ENCODE results near the gene TRIM41.

The TRIM41 gene

DNA sequence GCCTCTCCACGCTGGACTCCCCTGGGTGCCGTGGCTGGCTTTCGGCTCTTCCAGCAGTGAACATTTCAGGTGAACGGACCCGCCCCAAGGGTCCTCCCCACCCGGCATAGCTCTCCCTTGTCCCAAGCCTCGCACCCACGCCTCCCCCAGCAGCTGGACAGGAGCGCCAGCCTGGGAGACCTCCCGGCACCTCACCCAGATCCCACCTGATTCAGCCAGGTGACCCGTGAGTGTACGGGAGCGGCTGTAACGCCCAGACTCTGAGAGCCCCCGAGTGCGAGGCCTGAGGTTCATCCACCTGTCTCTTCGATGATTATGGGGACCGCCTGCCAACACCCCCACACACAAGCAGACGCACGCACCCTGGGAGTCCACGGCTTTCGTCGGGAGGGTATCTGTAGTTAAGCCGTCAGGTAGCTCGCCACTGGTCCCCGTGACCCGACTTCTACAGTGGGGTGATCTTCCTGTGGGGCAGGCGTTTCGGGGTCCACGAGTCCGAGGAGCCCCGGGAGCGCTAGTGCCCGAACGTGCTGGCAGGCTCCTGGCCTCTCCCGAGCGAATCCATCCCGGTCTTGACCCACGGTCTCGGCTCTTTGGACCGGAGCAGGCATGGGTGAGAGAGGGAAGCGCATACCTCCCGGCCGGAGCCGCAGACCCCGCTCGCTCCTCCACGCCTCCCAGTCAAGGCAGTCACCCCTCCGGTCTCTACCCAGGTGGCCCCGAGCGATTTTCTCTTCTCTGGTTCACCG is 32.9 kb upstream of the TRIM41 start:
- TF ChIP-seq, protein P1, sequence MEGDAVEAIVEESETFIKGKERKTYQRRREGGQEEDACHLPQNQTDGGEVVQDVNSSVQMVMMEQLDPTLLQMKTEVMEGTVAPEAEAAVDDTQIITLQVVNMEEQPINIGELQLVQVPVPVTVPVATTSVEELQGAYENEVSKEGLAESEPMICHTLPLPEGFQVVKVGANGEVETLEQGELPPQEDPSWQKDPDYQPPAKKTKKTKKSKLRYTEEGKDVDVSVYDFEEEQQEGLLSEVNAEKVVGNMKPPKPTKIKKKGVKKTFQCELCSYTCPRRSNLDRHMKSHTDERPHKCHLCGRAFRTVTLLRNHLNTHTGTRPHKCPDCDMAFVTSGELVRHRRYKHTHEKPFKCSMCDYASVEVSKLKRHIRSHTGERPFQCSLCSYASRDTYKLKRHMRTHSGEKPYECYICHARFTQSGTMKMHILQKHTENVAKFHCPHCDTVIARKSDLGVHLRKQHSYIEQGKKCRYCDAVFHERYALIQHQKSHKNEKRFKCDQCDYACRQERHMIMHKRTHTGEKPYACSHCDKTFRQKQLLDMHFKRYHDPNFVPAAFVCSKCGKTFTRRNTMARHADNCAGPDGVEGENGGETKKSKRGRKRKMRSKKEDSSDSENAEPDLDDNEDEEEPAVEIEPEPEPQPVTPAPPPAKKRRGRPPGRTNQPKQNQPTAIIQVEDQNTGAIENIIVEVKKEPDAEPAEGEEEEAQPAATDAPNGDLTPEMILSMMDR (IDR thresholded peaks at IDR 0.05; ENCODE audit: low read depth, low read length), result no peak
- H3K4me3 ChIP-seq (ENCODE audit: low read depth, low read length), result peak overlapping the region; percentile 82

DNA sequence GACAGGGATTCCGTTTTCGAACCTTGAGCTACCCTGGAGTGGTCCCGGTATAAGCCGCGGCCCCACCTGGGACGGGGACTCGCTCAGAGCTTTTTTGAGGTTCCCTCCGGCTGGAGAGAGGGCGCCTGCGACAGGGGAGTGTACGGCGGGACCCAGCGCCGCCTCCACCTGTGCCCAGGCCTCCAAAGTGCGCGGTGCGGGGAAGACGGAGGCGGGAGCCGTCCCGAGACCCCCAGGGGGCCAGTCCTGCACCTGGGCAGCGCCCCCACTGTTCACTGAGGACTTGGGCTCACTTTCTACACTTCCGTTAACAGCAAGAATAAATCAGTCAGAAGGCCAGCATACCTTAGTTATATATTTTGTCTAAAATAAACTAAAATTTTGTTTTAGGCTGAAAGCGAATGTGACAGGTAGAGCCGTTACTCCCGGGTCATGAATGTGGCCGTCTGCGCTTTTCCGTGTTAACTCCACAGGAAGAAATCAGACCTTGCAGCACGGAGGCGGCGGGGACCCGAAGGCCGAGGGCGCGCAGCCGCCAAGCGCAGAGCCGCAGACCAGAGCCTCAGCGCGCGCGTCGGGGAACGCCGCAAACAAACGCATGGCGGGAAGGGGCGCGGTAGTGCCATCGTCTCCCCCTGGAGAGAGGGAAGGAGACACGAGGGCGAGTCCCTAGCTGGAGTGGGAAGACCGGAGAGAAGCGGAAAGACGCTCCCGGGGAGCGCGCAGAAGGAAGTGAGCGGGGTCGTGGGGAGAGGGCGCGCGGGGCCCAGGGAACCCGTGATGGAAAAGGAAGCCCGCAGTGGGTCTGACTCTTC is 32.2 kb upstream of the TRIM41 start:
- TF ChIP-seq, protein P1 (IDR thresholded peaks at IDR 0.05; ENCODE audit: low read depth, low read length), result no peak
- peak overlapping the region; percentile 82 for H3K4me3 ChIP-seq (ENCODE audit: low read depth, low read length)

DNA sequence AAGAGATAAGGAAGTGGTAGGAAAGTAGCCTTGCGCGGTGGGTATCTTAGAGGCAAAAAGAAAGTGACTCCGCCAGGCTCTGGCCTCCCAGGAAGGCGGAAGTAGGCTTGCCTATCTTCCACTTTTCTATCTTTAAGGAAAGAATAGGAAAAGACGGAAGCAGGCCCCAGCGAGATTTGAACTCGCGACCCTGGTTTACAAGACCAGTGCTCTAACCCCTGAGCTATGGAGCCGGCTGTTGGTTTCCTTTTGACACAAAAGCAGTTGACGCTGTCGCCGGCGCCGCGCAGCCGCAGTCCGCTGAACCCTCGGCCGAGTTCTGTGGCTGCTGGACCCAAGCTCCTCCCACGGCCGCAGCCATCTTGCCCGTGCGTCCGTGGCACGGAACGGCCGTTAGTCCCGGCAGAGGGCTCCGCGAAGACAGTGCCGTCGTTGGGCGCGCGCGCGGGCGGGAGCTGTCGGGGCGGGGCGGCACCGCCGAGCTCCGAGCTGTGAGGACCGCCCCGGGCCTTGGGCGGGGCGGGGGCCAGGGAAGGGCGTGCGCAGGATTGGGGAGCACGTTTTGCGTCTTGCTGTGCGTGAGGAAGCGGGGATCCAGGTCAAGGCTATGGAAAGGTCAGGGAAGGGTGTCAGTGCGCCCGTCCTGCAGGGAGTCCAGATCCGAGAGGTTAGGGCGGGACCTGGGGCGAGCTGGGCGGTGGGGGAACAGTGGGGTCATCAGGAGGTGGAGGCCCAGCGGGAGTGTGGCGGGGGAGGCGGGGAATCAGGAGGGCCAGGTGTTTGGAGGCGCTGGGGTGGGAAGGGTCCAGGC is 31.4 kb upstream of the TRIM41 start:
- TF ChIP-seq, protein P1 (IDR thresholded peaks at IDR 0.05; ENCODE audit: low read depth, low read length), result no peak
- H3K4me3 ChIP-seq (ENCODE audit: low read depth, low read length), result peak overlapping the region; percentile 82

DNA sequence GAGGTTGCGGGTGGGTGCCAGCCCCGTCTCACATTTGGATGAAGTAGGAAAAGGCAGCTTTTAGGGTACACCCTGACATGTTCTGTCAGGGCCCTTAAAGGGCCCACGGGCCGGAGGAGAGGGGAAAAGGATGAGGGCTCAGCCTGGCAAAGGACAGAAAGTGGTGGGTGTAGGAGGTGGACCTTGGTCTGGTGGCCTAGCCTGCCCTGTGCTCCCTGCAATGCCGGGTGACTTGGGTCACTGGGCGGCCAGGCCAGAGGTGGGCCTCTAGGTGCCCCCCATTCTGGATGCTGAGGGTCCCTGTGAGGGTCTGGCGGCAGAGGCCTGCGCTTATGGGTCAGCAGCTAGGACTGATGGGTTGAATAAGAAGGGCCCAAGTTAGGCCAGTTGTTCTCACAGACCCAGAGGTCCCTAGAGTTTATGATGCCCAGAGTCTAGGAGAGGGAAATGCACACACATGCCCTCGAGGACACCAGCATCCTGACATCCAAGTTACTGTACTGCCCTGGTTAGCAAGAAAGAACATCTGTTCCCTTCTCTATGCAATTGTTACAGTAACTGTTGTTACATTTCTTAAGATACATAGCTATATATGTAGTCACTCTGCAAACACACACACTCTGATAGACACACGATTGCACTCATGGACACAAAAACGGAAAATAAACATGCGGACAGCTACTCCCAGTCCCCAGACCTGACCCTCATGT is 30.6 kb upstream of the TRIM41 start:
- H3K4me3 ChIP-seq (ENCODE audit: low read depth, low read length), result peak overlapping the region; percentile 72
- TF ChIP-seq, protein P1 (IDR thresholded peaks at IDR 0.05; ENCODE audit: low read depth, low read length), result no peak

DNA sequence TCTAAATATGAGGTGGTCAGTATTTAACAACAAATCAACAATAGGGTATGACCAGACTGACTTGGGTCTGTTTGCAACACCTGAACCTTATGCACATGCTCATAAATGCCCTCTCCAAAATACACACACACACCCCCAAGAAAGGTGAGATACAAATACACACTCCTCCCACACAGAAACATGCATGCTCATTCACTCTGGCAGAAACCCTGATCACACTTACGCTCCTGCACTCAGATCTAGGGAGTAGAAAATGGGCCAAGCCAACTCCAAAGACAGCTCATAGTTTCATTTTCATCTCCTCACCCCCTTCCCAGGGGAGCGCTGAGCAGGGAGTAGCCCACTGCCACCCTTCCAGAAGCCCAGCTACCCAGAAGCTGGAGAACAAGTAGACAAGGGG is 29.4 kb upstream of the TRIM41 start:
- H3K4me3 ChIP-seq (ENCODE audit: low read depth, low read length), result no peak overlapping the region
- TF ChIP-seq, protein P1 (IDR thresholded peaks at IDR 0.05; ENCODE audit: low read depth, low read length), result no peak

DNA sequence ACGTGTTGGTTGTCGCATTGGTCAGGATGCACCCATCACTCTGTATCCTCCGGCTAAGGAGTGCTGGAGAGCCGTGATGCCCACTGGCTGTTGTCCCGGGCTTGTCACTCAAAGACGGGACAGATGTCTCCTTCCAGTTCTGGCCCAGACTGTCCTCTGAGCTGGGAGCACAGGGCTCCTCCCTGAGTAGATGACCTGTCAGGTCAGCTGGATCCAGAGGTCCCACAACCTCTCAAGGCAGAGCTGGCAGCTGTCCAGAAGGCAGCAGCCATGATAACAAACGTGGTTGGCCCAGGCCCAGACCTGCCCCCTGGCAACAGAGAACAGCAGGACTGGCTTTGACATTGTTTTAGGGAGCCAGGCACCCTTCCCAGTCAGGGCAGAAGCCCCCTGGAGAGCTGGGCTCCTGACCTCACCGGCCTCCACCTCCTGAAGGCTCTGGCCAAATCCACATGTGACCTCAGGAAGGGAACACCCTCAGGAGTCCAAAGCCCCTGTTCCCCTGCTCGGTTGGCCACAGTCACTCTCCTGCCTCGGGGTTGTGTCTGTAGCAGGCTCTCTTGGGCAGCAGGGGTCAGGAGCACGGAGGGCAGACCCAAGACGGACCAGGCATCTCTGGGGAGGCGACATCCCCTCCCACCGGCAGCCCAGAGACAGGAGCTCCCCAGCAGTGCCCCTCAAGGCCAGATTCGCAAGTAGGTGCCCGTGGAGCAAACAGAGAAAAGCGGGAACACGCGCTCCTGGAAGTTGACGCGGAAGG is 28.4 kb upstream of the TRIM41 start:
- TF ChIP-seq, protein P1 (IDR thresholded peaks at IDR 0.05; ENCODE audit: low read depth, low read length), result no peak
- no peak overlapping the region for H3K4me3 ChIP-seq (ENCODE audit: low read depth, low read length)
